ENCODE results near the gene ZNF729. TPM values are rescaled to one million over a fixed set of nuclear protein-coding genes. Genes with fewer than 3 reads are reported as not detected.

ZNF729 gene
- total RNA-seq, 2 experiments from 2014 or later: not detected

DNA sequence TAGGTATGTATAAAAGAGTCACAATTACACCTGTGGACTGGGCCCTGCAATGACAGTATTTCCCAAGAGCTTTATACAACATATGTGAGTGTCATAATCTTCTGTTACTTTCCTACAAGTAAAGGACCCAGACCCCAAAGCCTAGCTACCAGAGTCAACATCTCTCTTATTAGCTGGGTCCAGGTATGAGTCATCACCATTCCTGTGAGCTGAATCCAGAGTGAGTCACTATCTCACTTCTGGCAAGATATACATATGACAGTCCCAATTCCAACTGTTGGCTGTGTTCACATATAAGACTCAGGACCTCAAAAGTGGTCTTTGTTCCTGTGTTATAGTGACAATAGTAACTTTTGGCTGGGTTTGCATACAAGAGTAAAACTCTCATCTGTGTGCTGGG lies 46.7 kb downstream of the ZNF729 start:
- POLR2A ChIA-PET: no interaction called here
- ATAC-seq (no peak), DNase-seq (no peak)
- Mint-ChIP-seq H3K4me3 (no peak overlapping the region), H3K36me3 (ENCODE audit: low read depth) (no peaks in the 10 kb centered on the region), H3K27me3 (no peaks in the 10 kb centered on the region), H3K4me1 (ENCODE audit: low read depth) (no peaks in the 10 kb centered on the region), H3K9me3 (peaks cover 19% of the 10 kb centered on the region), H3K27ac (no peak overlapping the region)
- TF ChIP-seq, protein P1, sequence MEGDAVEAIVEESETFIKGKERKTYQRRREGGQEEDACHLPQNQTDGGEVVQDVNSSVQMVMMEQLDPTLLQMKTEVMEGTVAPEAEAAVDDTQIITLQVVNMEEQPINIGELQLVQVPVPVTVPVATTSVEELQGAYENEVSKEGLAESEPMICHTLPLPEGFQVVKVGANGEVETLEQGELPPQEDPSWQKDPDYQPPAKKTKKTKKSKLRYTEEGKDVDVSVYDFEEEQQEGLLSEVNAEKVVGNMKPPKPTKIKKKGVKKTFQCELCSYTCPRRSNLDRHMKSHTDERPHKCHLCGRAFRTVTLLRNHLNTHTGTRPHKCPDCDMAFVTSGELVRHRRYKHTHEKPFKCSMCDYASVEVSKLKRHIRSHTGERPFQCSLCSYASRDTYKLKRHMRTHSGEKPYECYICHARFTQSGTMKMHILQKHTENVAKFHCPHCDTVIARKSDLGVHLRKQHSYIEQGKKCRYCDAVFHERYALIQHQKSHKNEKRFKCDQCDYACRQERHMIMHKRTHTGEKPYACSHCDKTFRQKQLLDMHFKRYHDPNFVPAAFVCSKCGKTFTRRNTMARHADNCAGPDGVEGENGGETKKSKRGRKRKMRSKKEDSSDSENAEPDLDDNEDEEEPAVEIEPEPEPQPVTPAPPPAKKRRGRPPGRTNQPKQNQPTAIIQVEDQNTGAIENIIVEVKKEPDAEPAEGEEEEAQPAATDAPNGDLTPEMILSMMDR (IDR thresholded peaks at IDR 0.05): no peak
- intact Hi-C loops (cut with micrococcal nuclease): no loop called here
- CTCF ChIA-PET: no interaction called here

DNA sequence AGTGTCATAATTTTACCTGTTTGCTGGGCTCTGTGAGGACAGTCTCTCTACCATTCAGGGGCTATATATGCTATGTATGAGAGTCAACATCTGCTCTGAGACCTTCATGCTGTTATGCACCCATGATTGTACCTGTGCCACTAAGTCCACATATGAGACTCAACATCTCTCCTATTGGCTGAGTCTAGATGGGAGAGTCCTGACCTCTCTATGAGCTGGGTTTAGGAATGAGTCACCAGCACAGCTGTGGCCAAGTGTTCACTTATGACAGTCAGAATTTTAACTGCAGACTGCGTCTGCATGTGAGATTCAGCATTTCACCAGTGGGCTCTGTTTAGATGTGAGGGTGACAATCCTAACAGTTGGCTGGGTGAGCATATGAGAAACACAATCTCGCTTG lies 49.5 kb downstream of the ZNF729 start:
- Mint-ChIP-seq H3K27ac (no peak overlapping the region), H3K36me3 (ENCODE audit: low read depth) (no peaks in the 10 kb centered on the region), H3K9me3 (peaks cover 15% of the 10 kb centered on the region), H3K4me1 (ENCODE audit: low read depth) (no peaks in the 10 kb centered on the region), H3K27me3 (no peaks in the 10 kb centered on the region), H3K4me3 (no peak overlapping the region)
- CTCF ChIA-PET: no interaction called here
- intact Hi-C loops (cut with micrococcal nuclease): no loop called here
- ATAC-seq (no peak), DNase-seq (no peak)
- TF ChIP-seq, protein P1 (IDR thresholded peaks at IDR 0.05): no peak
- POLR2A ChIA-PET: no interaction called here

DNA sequence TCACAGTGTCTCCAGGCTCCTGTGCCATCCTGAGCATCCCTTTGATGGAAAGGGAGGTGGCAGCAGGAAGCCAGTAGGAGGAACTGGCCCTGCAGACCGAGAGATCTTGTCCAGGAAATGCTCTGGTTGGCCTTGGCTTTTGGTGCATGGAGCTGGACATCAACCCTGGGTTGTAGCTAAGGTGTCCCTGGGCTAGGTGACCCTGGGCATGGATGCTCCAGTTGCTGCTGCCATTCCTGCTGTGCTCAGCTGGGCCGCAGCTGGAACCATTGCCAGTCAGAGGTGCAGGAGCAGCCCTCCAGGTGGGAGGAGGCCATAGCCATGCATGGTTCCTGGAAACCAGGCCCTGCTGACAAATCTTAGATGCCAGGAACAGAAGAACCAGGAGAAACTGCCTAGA lies 68.4 kb downstream of the ZNF729 start:
- ChIA-PET CTCF (no interaction called here), POLR2A (no interaction called here)
- DNase-seq (no peak), ATAC-seq (no peak)
- no peak overlapping the region for H3K27ac Mint-ChIP-seq
- H3K4me1 Mint-ChIP-seq (ENCODE audit: low read depth): no peaks in the 10 kb centered on the region
- H3K27me3 Mint-ChIP-seq: no peaks in the 10 kb centered on the region
- no peaks in the 10 kb centered on the region for H3K36me3 Mint-ChIP-seq (ENCODE audit: low read depth)
- TF ChIP-seq, protein P1 (IDR thresholded peaks at IDR 0.05): no peak
- peaks cover 10% of the 10 kb centered on the region for H3K9me3 Mint-ChIP-seq
- H3K4me3 Mint-ChIP-seq: no peak overlapping the region
- intact Hi-C loops (cut with micrococcal nuclease): no loop called here

Other genes with a start within 250 kb of the ZNF729 start
- gene ZNF257, start 234.0 kb upstream of the ZNF729 start, total RNA-seq: 1 to 10 TPM; 6.6 to 7.3 TPM
- gene ZNF676, start 89.5 kb upstream of the ZNF729 start, total RNA-seq: not detected
- gene ZNF98, start 135.9 kb downstream of the ZNF729 start, total RNA-seq: not detected